Suprapubic skin (tissue), 3 donors: ENCODE results near the gene EGLN1.

Source experiments
- EP300 ChIP-seq: sonication (generic); formaldehyde crosslinking; IDR thresholded peaks from one replicate; pipeline ENCODE4 v1.6.1; 2017; ENCODE audit warnings: antibody characterized with exemption
- POLR2A ChIP-seq, 2 donors: fragments of 450-650 bp; IDR thresholded peaks; one replicate each; pipeline ENCODE4 v1.6.1; 2017; ENCODE audit warnings: antibody characterized with exemption in 2 of 2, mild to moderate bottlenecking in 2 of 2, moderate library complexity in 2 of 2
- TF ChIP-seq, protein P1 (sequence below), 2 donors: fragments of 200-600 bp in 1 of 2; fragments of 450-650 bp in 1 of 2; sonication (generic) in 1 of 2; IDR thresholded peaks; one replicate each; pipeline ENCODE4 v1.5.1; 2016 to 2019; ENCODE audit warnings: antibody characterized with exemption in 2 of 2, mild to moderate bottlenecking in 1 of 2, moderate library complexity in 1 of 2

DNA sequence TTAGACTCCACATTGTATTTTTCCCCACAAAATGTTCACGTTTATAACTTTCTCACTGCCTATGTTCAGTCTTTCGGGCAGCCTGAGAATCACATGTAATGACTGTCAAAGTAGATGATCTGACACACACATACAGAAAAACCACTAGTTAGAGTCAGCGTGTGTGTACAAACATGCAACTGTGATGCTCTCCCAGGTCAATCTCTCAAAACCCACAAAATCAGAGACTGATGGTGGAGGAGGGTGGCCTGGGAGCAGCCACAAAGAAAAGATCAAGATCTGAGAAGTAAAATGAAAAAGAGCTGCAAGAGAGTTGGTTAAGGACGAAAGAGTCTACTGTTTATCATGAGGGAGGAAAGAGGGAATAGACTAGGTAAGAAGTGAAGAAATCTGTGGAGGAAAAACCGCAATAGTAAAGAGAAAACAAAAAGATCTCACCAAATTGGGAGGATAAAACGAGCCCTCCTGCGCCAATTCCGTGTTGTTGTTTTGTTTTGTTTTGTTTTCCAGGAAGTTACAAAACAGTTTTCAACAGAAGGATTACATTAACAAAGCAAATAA, 2.3 kb downstream of the EGLN1 start:
- TF ChIP-seq EP300 = no peak
- TF ChIP-seq, protein P1, sequence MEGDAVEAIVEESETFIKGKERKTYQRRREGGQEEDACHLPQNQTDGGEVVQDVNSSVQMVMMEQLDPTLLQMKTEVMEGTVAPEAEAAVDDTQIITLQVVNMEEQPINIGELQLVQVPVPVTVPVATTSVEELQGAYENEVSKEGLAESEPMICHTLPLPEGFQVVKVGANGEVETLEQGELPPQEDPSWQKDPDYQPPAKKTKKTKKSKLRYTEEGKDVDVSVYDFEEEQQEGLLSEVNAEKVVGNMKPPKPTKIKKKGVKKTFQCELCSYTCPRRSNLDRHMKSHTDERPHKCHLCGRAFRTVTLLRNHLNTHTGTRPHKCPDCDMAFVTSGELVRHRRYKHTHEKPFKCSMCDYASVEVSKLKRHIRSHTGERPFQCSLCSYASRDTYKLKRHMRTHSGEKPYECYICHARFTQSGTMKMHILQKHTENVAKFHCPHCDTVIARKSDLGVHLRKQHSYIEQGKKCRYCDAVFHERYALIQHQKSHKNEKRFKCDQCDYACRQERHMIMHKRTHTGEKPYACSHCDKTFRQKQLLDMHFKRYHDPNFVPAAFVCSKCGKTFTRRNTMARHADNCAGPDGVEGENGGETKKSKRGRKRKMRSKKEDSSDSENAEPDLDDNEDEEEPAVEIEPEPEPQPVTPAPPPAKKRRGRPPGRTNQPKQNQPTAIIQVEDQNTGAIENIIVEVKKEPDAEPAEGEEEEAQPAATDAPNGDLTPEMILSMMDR (IDR thresholded peaks at IDR 0.05) = no peak
- TF ChIP-seq POLR2A (IDR thresholded peaks at IDR 0.05) = no peak
